ENCODE results near the gene SPEN. TPM values are rescaled to one million over a fixed set of nuclear protein-coding genes. Genes with fewer than 3 reads are reported as not detected.

SPEN gene
- total and polyA plus RNA-seq, 9 of the 15 experiments (the other 6 are each of a cell fraction or from before 2014, with no cell fraction given) = 5.7 to 87.5 (median 27.2) TPM

- 0 out of 2 replicates have a peak, but pooled peaks have one; percentile 3 for TF ChIP-seq MAX (CRISPR knock-in tag; IDR thresholded peaks at IDR 0.05)
- no peak for TF ChIP-seq TCF7L2 (IDR thresholded peaks at IDR 0.05; ENCODE audit: low read depth, low read length)
- TF ChIP-seq ZNF740 (CRISPR knock-in tag; IDR thresholded peaks at IDR 0.05) = no peak
- TF ChIP-seq ZNF740 (tag; IDR thresholded peaks at IDR 0.05) = peak in 1 of 2 experiments; percentile 24; a peak in 1 of 4 replicates
- no peak for TF ChIP-seq POLR2G (IDR thresholded peaks at IDR 0.05; ENCODE audit: low read depth, low read length)
- TF ChIP-seq MTA1 (IDR thresholded peaks at IDR 0.05; ENCODE audit: borderline replicate concordance) = no peak
- no peak for TF ChIP-seq CTCF (IDR thresholded peaks at IDR 0.05 in 2 of 3, conservative IDR thresholded peaks at IDR 0.05 in 1 of 3; ENCODE audit: insufficient read depth in 2 of 3, low read depth in 1 of 3, low read length in 3 of 3)
- TF ChIP-seq CHAMP1 (IDR thresholded peaks at IDR 0.05) = no peak
- TF ChIP-seq NRF1 (conservative IDR thresholded peaks at IDR 0.05 in 1 of 2, IDR thresholded peaks at IDR 0.05 in 1 of 2) = no peak
- no peak for TF ChIP-seq RHOXF2B (CRISPR knock-in tag; conservative IDR thresholded peaks at IDR 0.05)
- TF ChIP-seq CBX2 (IDR thresholded peaks at IDR 0.05; ENCODE audit: insufficient read depth, low read length, poor library complexity, severe bottlenecking) = no peak
- no peak for TF ChIP-seq HNRNPUL1 (IDR thresholded peaks at IDR 0.05; ENCODE audit: low read length)
- no peak for TF ChIP-seq IFI16 (CRISPR knock-in tag; IDR thresholded peaks at IDR 0.05)
- TF ChIP-seq L3MBTL2 (IDR thresholded peaks at IDR 0.05) = no peak
- no peak for TF ChIP-seq ELF4 (CRISPR knock-in tag; IDR thresholded peaks at IDR 0.05)
- peak; percentile 63 for TF ChIP-seq NFIC (IDR thresholded peaks at IDR 0.05)
- no peak for TF ChIP-seq MEF2D (tag; conservative IDR thresholded peaks at IDR 0.05; ENCODE audit: low read depth)
- TF ChIP-seq LCOR (CRISPR knock-in tag; IDR thresholded peaks at IDR 0.05) = no peak
- TF ChIP-seq KDM1A (IDR thresholded peaks at IDR 0.05) = peak in 1 of 2 experiments; percentile 39; a peak in 1 of 4 replicates
- TF ChIP-seq NCOA1 (IDR thresholded peaks at IDR 0.05; ENCODE audit: low read depth) = no peak
- TF ChIP-seq TCF7 (IDR thresholded peaks at IDR 0.05; ENCODE audit: borderline replicate concordance) = no peak
- no peak for TF ChIP-seq HEY1 (CRISPR knock-in tag; IDR thresholded peaks at IDR 0.05; ENCODE audit: borderline replicate concordance)
- TF ChIP-seq E2F3 (CRISPR knock-in tag; IDR thresholded peaks at IDR 0.05) = no peak
Observed at GRCh38 chr1:15953791-15954241, 106.3 kb downstream of the SPEN start (continued).

Measured in K562 (cell line).